ENCODE data around the gene BIK. TPM values are rescaled to one million over a fixed set of nuclear protein-coding genes. Genes with fewer than 3 reads are reported as not detected.

Gene BIK
- total and polyA plus RNA-seq, 7 donors, result not detected

DNA sequence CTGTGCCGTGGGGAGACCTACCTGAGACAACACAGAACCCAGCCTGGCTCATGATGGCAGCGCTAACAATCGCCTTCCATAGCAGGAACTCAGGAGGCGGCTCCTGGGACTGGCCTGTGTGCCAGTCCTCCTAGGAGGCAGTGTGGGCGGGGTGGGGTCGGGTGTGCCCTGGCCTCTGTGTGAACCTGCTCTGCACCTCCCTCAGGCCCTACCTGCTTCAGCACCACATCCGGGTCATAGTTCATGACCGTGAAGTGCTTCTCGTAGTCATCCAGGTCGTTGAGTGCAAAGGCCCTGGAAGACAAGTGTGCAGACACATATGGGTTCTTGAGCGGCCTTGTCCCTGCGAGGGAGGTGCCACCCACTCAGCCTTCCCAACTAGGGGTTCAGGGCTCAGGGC, 61.1 kb downstream of the BIK start:
- Histone ChIP-seq H3K36me3 (ENCODE audit: insufficient read depth in 1 of 2, low read depth in 1 of 2) (peaks cover 0 to 93% of the 10 kb centered on the region in 2 donors), H3K4me3 (no peak overlapping the region), H3K9me3 (no peaks in the 10 kb centered on the region), H3K27ac (no peak overlapping the region), H3K4me1 (no peaks in the 10 kb centered on the region), H3K27me3 (ENCODE audit: insufficient read depth in 3 of 3, low read length in 2 of 3) (no peaks in the 10 kb centered on the region)
- WGBS, 3 donors, result 89 to 92% (median 91%) methylated on average over 11 to 12 of the region's 12 CpGs
- peak in 1 of 2 donors; percentile 36 for DNase-seq
- intact Hi-C loops (cut with DNase I), result no loop called here
- ATAC-seq, result no peak
- no peak for TF ChIP-seq CTCF (IDR thresholded peaks at IDR 0.05)

GRCh38 chr22:43172191-43172590, 61.6 kb downstream of the BIK start:
- Histone ChIP-seq H3K27me3 (ENCODE audit: insufficient read depth in 3 of 3, low read length in 2 of 3) (no peaks in the 10 kb centered on the region), H3K36me3 (ENCODE audit: insufficient read depth in 1 of 2, low read depth in 1 of 2) (peaks cover 0 to 93% of the 10 kb centered on the region in 2 donors), H3K4me3 (no peak overlapping the region), H3K27ac (no peak overlapping the region), H3K4me1 (no peaks in the 10 kb centered on the region), H3K9me3 (no peaks in the 10 kb centered on the region)
- DNase-seq (no peak), ATAC-seq (no peak)
- TF ChIP-seq CTCF (IDR thresholded peaks at IDR 0.05), result no peak
- intact Hi-C loops (cut with DNase I), result no loop called here
- WGBS, 3 donors, result 93 to 94% (median 93%) methylated on average over 19 of the region's 19 CpGs

GRCh38 chr22:43173566-43173965, 63.0 kb downstream of the BIK start:
- H3K36me3 ChIP-seq (ENCODE audit: insufficient read depth in 1 of 2, low read depth in 1 of 2), result peaks cover 0 to 89% of the 10 kb centered on the region in 2 donors
- DNase-seq, result no peak
- WGBS, 3 donors, result 96 to 99% (median 97%) methylated on average over 9 of the region's 9 CpGs

GRCh38 chr22:43173976-43174720, 63.6 kb downstream of the BIK start:
- ATAC-seq, result no peak
- intact Hi-C loops (cut with DNase I), result no loop called here
- Histone ChIP-seq H3K4me3 (no peak overlapping the region), H3K27ac (no peak overlapping the region), H3K9me3 (no peaks in the 10 kb centered on the region), H3K27me3 (ENCODE audit: insufficient read depth in 3 of 3, low read length in 2 of 3) (no peaks in the 10 kb centered on the region), H3K4me1 (no peaks in the 10 kb centered on the region), H3K36me3 (ENCODE audit: insufficient read depth in 1 of 2, low read depth in 1 of 2) (peaks cover 0 to 93% of the 10 kb centered on the region in 2 donors)
- DNase-seq, result no peak
- TF ChIP-seq CTCF (IDR thresholded peaks at IDR 0.05), result no peak
- WGBS, 3 donors, result 95 to 98% (median 95%) methylated on average over 39 of the region's 39 CpGs

More at GRCh38 chr22:43173566-43173965, 63.0 kb downstream of the BIK start:
- no peak for ATAC-seq
- no peak overlapping the region for H3K27ac ChIP-seq
- H3K27me3 ChIP-seq (ENCODE audit: insufficient read depth in 3 of 3, low read length in 2 of 3), result no peaks in the 10 kb centered on the region
- intact Hi-C loops (cut with DNase I), result no loop called here
- TF ChIP-seq CTCF (IDR thresholded peaks at IDR 0.05), result no peak
- no peaks in the 10 kb centered on the region for H3K4me1 ChIP-seq
- no peak overlapping the region for H3K4me3 ChIP-seq
- H3K9me3 ChIP-seq, result no peaks in the 10 kb centered on the region
